GM20000 (cell line): ENCODE results near the gene EGLN3.

Experiments used
- DNase-seq: peaks from one replicate; pipeline ENCODE4 v3.0.0; 2012; ENCODE audit warnings: low spot score
- CTCF ChIP-seq: IDR thresholded peaks from 2 replicates; pipeline ENCODE4 v1.5.1; 2012; ENCODE audit warnings: mild to moderate bottlenecking, control low read depth; ENCODE audit errors: extremely low read depth, missing control alignments

The EGLN3 gene

GRCh38 chr14:33897382-33897781 is 53.5 kb downstream of the EGLN3 start:
- DNase-seq, result no peak
- no peak for TF ChIP-seq CTCF

GRCh38 chr14:33894339-33894738 is 56.5 kb downstream of the EGLN3 start:
- DNase-seq, result no peak
- no peak for TF ChIP-seq CTCF

GRCh38 chr14:33891700-33892099 is 59.2 kb downstream of the EGLN3 start:
- DNase-seq, result no peak
- TF ChIP-seq CTCF, result no peak

- no peak for TF ChIP-seq CTCF
- DNase-seq, result no peak
These were observed 66.0 kb downstream of the EGLN3 start for GRCh38 chr14:33884916-33885315.

- no peak for TF ChIP-seq CTCF
- DNase-seq, result no peak
These were observed 70.5 kb downstream of the EGLN3 start for GRCh38 chr14:33880330-33880729.

GRCh38 chr14:33879684-33880286 is 71.1 kb downstream of the EGLN3 start:
- no peak for DNase-seq
- no peak for TF ChIP-seq CTCF

GRCh38 chr14:33876274-33876673 is 74.6 kb downstream of the EGLN3 start:
- TF ChIP-seq CTCF, result no peak
- no peak for DNase-seq
